ENCODE results near the gene BTBD7. TPM values are rescaled to one million over a fixed set of nuclear protein-coding genes. Genes with fewer than 3 reads are reported as not detected.

Gene BTBD7
- total RNA-seq, 1 donor from 2014 or later = 53.2 TPM

DNA sequence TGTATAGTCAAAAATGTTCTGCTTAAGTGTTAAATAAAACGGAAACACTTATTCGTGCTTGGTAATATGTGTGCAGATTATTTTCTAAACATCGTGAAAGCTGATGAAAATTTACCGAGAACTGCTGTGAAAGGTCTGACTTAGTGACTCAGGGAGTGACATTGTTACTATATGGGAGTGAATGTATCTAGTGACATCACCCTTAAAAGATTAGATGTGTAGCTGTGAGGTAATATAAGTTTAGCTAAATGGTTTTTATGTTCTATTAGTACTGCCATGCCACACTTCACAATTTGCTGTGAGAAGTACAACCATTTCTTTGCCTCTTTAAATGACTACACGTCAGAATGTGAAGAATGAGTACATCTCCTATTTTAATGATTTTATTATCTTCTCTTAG is 15.5 kb upstream of the BTBD7 start:
- FAIRE-seq = no peak

GRCh38 chr14:93347850-93348249 is 15.0 kb upstream of the BTBD7 start:
- H3K9me3 ChIP-seq (ENCODE audit: insufficient read depth, low read depth, low read length) = no peaks in the 10 kb centered on the region
- no peaks in the 10 kb centered on the region for H3K79me2 ChIP-seq (ENCODE audit: insufficient read depth, low read length)
- H3K4me1 ChIP-seq (ENCODE audit: insufficient read depth, low read length) = no peaks in the 10 kb centered on the region

More for the DNA sequence above, 15.5 kb upstream of the BTBD7 start:
- H3K36me3 Mint-ChIP-seq (ENCODE audit: low read depth, unreplicated experiment) = peaks cover 2% of the 10 kb centered on the region
- H3K27ac Mint-ChIP-seq (ENCODE audit: unreplicated experiment) = no peak overlapping the region
- no peak for DNase-seq (ENCODE audit: low read depth)
- H3K9me3 Mint-ChIP-seq (ENCODE audit: unreplicated experiment) = no peaks in the 10 kb centered on the region
- Histone ChIP-seq H3K9ac (ENCODE audit: low read length) (no peak overlapping the region), H3K27me3 (ENCODE audit: insufficient read depth, low read length) (no peaks in the 10 kb centered on the region), H3K4me2 (ENCODE audit: low read length) (no peak overlapping the region), H2AFZ (ENCODE audit: low read depth, low read length) (no peak overlapping the region), H4K20me1 (ENCODE audit: insufficient read depth, low read length) (no peaks in the 10 kb centered on the region), H3K4me3 (ENCODE audit: insufficient read depth, low read depth, low read length) (no peak overlapping the region), H3K9me3 (ENCODE audit: insufficient read depth, low read depth, low read length) (no peaks in the 10 kb centered on the region), H3K79me2 (ENCODE audit: insufficient read depth, low read length) (no peaks in the 10 kb centered on the region), H3K27ac (ENCODE audit: low read depth, low read length) (no peak overlapping the region), H3K4me1 (ENCODE audit: insufficient read depth, low read length) (no peaks in the 10 kb centered on the region), H3K36me3 (ENCODE audit: insufficient read depth, low read length) (no peaks in the 10 kb centered on the region)
- TF ChIP-seq, protein P1, sequence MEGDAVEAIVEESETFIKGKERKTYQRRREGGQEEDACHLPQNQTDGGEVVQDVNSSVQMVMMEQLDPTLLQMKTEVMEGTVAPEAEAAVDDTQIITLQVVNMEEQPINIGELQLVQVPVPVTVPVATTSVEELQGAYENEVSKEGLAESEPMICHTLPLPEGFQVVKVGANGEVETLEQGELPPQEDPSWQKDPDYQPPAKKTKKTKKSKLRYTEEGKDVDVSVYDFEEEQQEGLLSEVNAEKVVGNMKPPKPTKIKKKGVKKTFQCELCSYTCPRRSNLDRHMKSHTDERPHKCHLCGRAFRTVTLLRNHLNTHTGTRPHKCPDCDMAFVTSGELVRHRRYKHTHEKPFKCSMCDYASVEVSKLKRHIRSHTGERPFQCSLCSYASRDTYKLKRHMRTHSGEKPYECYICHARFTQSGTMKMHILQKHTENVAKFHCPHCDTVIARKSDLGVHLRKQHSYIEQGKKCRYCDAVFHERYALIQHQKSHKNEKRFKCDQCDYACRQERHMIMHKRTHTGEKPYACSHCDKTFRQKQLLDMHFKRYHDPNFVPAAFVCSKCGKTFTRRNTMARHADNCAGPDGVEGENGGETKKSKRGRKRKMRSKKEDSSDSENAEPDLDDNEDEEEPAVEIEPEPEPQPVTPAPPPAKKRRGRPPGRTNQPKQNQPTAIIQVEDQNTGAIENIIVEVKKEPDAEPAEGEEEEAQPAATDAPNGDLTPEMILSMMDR (IDR thresholded peaks at IDR 0.05; ENCODE audit: insufficient read depth, low read depth, low read length) = no peak
- TF ChIP-seq EZH2 (IDR thresholded peaks at IDR 0.05; ENCODE audit: insufficient read depth, low read length) = no peak
- no peaks in the 10 kb centered on the region for H3K4me1 Mint-ChIP-seq (ENCODE audit: low read depth, unreplicated experiment)
- no peak overlapping the region for H3K4me3 Mint-ChIP-seq (ENCODE audit: unreplicated experiment)
- H3K27me3 Mint-ChIP-seq (ENCODE audit: low read depth, unreplicated experiment) = no peaks in the 10 kb centered on the region

More at GRCh38 chr14:93347850-93348249, 15.0 kb upstream of the BTBD7 start:
- Histone ChIP-seq H3K4me2 (ENCODE audit: low read length) (no peak overlapping the region), H3K27ac (ENCODE audit: low read depth, low read length) (no peak overlapping the region), H3K9ac (ENCODE audit: low read length) (no peak overlapping the region), H3K36me3 (ENCODE audit: insufficient read depth, low read length) (no peaks in the 10 kb centered on the region), H2AFZ (ENCODE audit: low read depth, low read length) (no peak overlapping the region), H4K20me1 (ENCODE audit: insufficient read depth, low read length) (no peaks in the 10 kb centered on the region), H3K27me3 (ENCODE audit: insufficient read depth, low read length) (no peaks in the 10 kb centered on the region), H3K4me3 (ENCODE audit: insufficient read depth, low read depth, low read length) (no peak overlapping the region)
- Mint-ChIP-seq H3K27me3 (ENCODE audit: low read depth, unreplicated experiment) (no peaks in the 10 kb centered on the region), H3K27ac (ENCODE audit: unreplicated experiment) (no peak overlapping the region), H3K9me3 (ENCODE audit: unreplicated experiment) (no peaks in the 10 kb centered on the region), H3K4me3 (ENCODE audit: unreplicated experiment) (no peak overlapping the region), H3K4me1 (ENCODE audit: low read depth, unreplicated experiment) (no peaks in the 10 kb centered on the region), H3K36me3 (ENCODE audit: low read depth, unreplicated experiment) (peaks cover 2% of the 10 kb centered on the region)
- FAIRE-seq = no peak
- TF ChIP-seq EZH2 (IDR thresholded peaks at IDR 0.05; ENCODE audit: insufficient read depth, low read length) = no peak
- TF ChIP-seq, protein P1 (IDR thresholded peaks at IDR 0.05; ENCODE audit: insufficient read depth, low read depth, low read length) = no peak
- no peak for DNase-seq (ENCODE audit: low read depth)

Measured in astrocyte (in vitro differentiated cells and primary cell).